Small intestine (tissue), 7 donors: ENCODE results near the gene RAD51C. TPM values are rescaled to one million over a fixed set of nuclear protein-coding genes. Genes with fewer than 3 reads are reported as not detected.
A peak's percentile ranks its signal among the peaks of the same experiment; 100 is the strongest.

ENCODE experiments used
- DNase-seq, 2 donors: peaks; one replicate each; pipeline versions ENCODE4 v3.0.0 to v3.0.0-alpha.2; 2013
- FAIRE-seq: peaks from 2 replicates; lab custom pipeline; 2012; peaks lifted over from hg19 to GRCh38; lab: Jason Lieb, UNC
- H3K27ac ChIP-seq, 3 donors: one replicate each; pipeline ENCODE4 v1.5.1; 2013; ENCODE audit warnings: low read length in 2 of 3, mild to moderate bottlenecking in 2 of 3, control low read depth in 1 of 3, inconsistent platforms in 1 of 3, low read depth in 1 of 3, moderate library complexity in 1 of 3
- H3K27me3 ChIP-seq, 3 donors: one replicate each; pipeline ENCODE4 v1.6.1; 2013; ENCODE audit warnings: low read length in 3 of 3, inconsistent platforms in 1 of 3; ENCODE audit not compliant: control insufficient read depth in 3 of 3, insufficient read depth in 3 of 3
- H3K36me3 ChIP-seq, 3 donors: one replicate each; pipeline ENCODE4 v1.6.1; 2013; ENCODE audit warnings: low read length in 3 of 3, inconsistent platforms in 1 of 3, low read depth in 1 of 3, mild to moderate bottlenecking in 1 of 3, moderate library complexity in 1 of 3; ENCODE audit not compliant: control insufficient read depth in 3 of 3, insufficient read depth in 2 of 3
- H3K4me1 ChIP-seq, 3 donors: one replicate each; pipeline ENCODE4 v1.6.1; 2013; ENCODE audit warnings: low read length in 2 of 3, inconsistent platforms in 1 of 3, low read depth in 1 of 3, mild to moderate bottlenecking in 1 of 3, moderate library complexity in 1 of 3; ENCODE audit not compliant: control insufficient read depth in 3 of 3, insufficient read depth in 2 of 3
- H3K4me3 ChIP-seq, 3 donors: one replicate each; pipeline ENCODE4 v1.5.1; 2013; ENCODE audit warnings: low read length in 3 of 3, control low read depth in 1 of 3, inconsistent platforms in 1 of 3, low read depth in 1 of 3, mild to moderate bottlenecking in 1 of 3, moderate library complexity in 1 of 3
- H3K9me3 ChIP-seq, 2 donors: one replicate each; pipeline ENCODE4 v1.6.1; 2013; ENCODE audit warnings: low read depth in 1 of 2, low read length in 1 of 2; ENCODE audit not compliant: control insufficient read depth in 2 of 2, insufficient read depth in 1 of 2
- WGBS, 3 donors: extraction: QIAGEN DNeasy Blood & Tissue Kit; methylation state at CpG; one replicate each; pipeline ENCODE4 v1.1.7; 2013; 5-methylcytosine and 5-hydroxymethylcytosine counted together
- polyA plus RNA-seq, 4 donors: library from polyadenylated mRNA; stranded (reverse) in 3 of 4; unstranded in 1 of 4; fragments of 200-250 nt in 3 of 4; fragments of 120-200 nt in 1 of 4; gene quantifications; one replicate each; pipeline versions ENCODE4 v1.2.1 to v1.2.3, GENCODE V29; 2013
- donor health status: healthy with polysubstance abuse.
- donor health status: control.
- donor health status: control.
- donor health status: Bipolar disorder and iron deficiency.
- donor health status: healthy.

RAD51C gene
- polyA plus RNA-seq, 4 donors = 6.9 to 19.1 (median 13.5) TPM

GRCh38 chr17:58661499-58661898 lies 30.9 kb upstream of the RAD51C start:
- FAIRE-seq (no peak), DNase-seq (no peak)

DNA sequence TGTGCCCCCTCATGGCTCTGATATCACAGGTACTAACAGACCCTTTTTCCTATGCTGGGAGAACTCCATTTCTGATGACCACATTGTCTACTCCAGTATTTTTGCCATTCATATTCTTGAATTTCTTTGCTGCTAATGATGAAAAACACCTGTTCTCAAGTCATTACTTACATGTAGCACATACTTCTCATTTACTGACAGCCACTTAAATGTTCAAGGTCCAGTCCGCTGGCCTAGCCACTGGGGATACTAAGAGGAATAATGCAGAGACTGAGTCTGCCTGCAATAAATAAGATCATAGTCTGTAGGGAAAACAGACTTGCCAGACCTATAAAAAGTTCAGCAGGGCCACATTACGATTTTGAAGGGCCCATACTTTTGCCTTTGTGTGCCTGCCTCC lies 28.1 kb upstream of the RAD51C start:
- H3K4me1 ChIP-seq = peaks cover 0 to 6% (median 0%) of the 10 kb centered on the region in 3 donors
- DNase-seq = peak; percentile 26 to 68
- H3K36me3 ChIP-seq = no peaks in the 10 kb centered on the region
- H3K27me3 ChIP-seq = no peaks in the 10 kb centered on the region
- no peak overlapping the region for H3K4me3 ChIP-seq
- FAIRE-seq = no peak
- no peaks in the 10 kb centered on the region for H3K9me3 ChIP-seq
- peak overlapping the region in 1 of 3 donors; percentile 3 for H3K27ac ChIP-seq
- WGBS, 3 donors = 23 to 53% (median 43%) methylated on average over 2 of the region's 2 CpGs

More at GRCh38 chr17:58661499-58661898, 30.9 kb upstream of the RAD51C start:
- no peaks in the 10 kb centered on the region for H3K36me3 ChIP-seq
- 94 to 97% (median 96%) methylated on average over 26 of the region's 26 CpGs for WGBS, 3 donors
- peaks cover 0 to 6% (median 0%) of the 10 kb centered on the region in 3 donors for H3K4me1 ChIP-seq
- H3K4me3 ChIP-seq = no peak overlapping the region
- H3K27me3 ChIP-seq = no peaks in the 10 kb centered on the region
- no peak overlapping the region for H3K27ac ChIP-seq
- H3K9me3 ChIP-seq = peaks cover 0 to 10% of the 10 kb centered on the region in 2 donors

DNA sequence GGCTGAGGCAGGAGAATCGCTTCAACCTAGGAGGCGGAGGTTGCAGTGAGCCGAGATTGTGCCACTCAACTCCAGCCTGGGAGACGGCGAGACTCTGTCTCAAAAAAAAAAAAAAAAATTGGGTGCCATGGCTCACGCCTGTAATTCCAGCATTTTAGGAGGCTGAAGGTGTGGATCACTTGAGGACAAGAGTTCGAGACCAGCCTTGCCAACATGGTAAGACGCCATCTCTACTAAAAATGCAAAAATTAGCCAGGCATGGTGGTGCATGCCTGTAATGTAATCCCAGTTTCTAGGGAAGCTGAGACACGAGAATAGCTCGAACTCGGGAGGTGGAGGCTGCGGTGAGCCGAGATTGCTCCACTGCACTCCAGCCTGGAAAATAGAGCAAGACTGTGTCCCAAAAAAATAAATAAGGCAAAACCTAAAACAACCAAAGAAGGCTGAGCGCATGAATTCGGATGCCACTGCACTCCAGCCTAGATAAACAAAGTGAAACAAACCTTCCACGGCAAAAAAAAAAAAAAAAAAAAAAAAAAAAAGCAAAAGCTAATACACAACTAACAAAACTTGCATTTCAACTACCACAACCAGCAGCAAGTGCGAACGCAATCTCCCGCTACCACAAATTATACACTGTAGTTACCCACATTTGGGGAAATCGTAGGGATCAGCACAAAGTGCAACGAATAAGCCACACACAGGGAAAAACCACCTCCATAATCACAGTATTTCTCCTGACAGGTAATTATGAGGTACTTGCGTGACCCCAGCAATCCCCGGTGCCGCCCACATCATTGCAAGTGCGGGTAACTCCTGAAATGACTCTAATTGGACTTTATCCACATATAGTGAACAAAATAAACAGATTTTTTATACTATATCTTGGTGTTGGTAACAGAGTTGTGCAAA lies 26.2 kb upstream of the RAD51C start:
- H3K36me3 ChIP-seq = no peaks in the 10 kb centered on the region
- 67 to 80% (median 69%) methylated on average over 25 of the region's 25 CpGs for WGBS, 3 donors
- no peaks in the 10 kb centered on the region for H3K27me3 ChIP-seq
- peak overlapping the region in 1 of 3 donors; percentile 22 for H3K4me3 ChIP-seq
- no peaks in the 10 kb centered on the region for H3K9me3 ChIP-seq
- FAIRE-seq (no peak), DNase-seq (no peak)
- H3K4me1 ChIP-seq = peaks cover 0 to 6% (median 0%) of the 10 kb centered on the region in 3 donors
- no peak overlapping the region for H3K27ac ChIP-seq

- Histone ChIP-seq H3K9me3 (no peaks in the 10 kb centered on the region), H3K4me1 (peaks cover 0 to 6% (median 0%) of the 10 kb centered on the region in 3 donors), H3K27ac (peak overlapping the region in 1 of 3 donors; percentile 60), H3K27me3 (no peaks in the 10 kb centered on the region), H3K4me3 (peak overlapping the region in 1 of 3 donors; percentile 22), H3K36me3 (no peaks in the 10 kb centered on the region)
- DNase-seq (peak; percentile 71 to 81), FAIRE-seq (no peak)
- WGBS, 3 donors = 41 to 47% (median 45%) methylated on average over 19 of the region's 19 CpGs
Observed at GRCh38 chr17:58666858-58667267, 25.5 kb upstream of the RAD51C start.

GRCh38 chr17:58667934-58668597 lies 24.3 kb upstream of the RAD51C start:
- no peaks in the 10 kb centered on the region for H3K9me3 ChIP-seq
- no peak for DNase-seq
- 70 to 76% (median 74%) methylated on average over 1 of the region's 1 CpG for WGBS, 3 donors
- no peak for FAIRE-seq
- no peak overlapping the region for H3K4me3 ChIP-seq
- peaks cover 0 to 6% (median 0%) of the 10 kb centered on the region in 3 donors for H3K4me1 ChIP-seq
- H3K36me3 ChIP-seq = no peaks in the 10 kb centered on the region
- H3K27ac ChIP-seq = no peak overlapping the region
- no peaks in the 10 kb centered on the region for H3K27me3 ChIP-seq

- H3K9me3 ChIP-seq = no peaks in the 10 kb centered on the region
- H3K36me3 ChIP-seq = no peaks in the 10 kb centered on the region
- no peak overlapping the region for H3K27ac ChIP-seq
- FAIRE-seq = no peak
- peaks cover 0 to 6% (median 0%) of the 10 kb centered on the region in 3 donors for H3K4me1 ChIP-seq
- no peak overlapping the region for H3K4me3 ChIP-seq
- 60 to 88% (median 68%) methylated on average over 2 of the region's 2 CpGs for WGBS, 3 donors
- H3K27me3 ChIP-seq = no peaks in the 10 kb centered on the region
- no peak for DNase-seq
Observed at GRCh38 chr17:58668598-58668935, 23.8 kb upstream of the RAD51C start.

GRCh38 chr17:58669853-58670252 lies 22.5 kb upstream of the RAD51C start:
- 63 to 69% (median 65%) methylated on average over 6 of the region's 6 CpGs for WGBS, 3 donors
- no peaks in the 10 kb centered on the region for H3K4me1 ChIP-seq
- H3K36me3 ChIP-seq = no peaks in the 10 kb centered on the region
- H3K27ac ChIP-seq = no peak overlapping the region
- no peaks in the 10 kb centered on the region for H3K27me3 ChIP-seq
- no peak overlapping the region for H3K4me3 ChIP-seq
- FAIRE-seq (no peak), DNase-seq (no peak)
- H3K9me3 ChIP-seq = no peaks in the 10 kb centered on the region

GRCh38 chr17:58671969-58672368 lies 20.4 kb upstream of the RAD51C start:
- 85 to 96% (median 86%) methylated on average over 3 of the region's 3 CpGs for WGBS, 3 donors
- Histone ChIP-seq H3K4me1 (no peaks in the 10 kb centered on the region), H3K27me3 (no peaks in the 10 kb centered on the region)

More at GRCh38 chr17:58671969-58672368, 20.4 kb upstream of the RAD51C start:
- Histone ChIP-seq H3K9me3 (no peaks in the 10 kb centered on the region), H3K4me3 (no peak overlapping the region), H3K36me3 (no peaks in the 10 kb centered on the region), H3K27ac (no peak overlapping the region)
- no peak for DNase-seq
- FAIRE-seq = no peak
